OCI-LY3 (cell line): ENCODE results near the gene EFNA1.

Experiments used
- H2AFZ ChIP-seq: fragments of 200-600, 300-600 bp; shearing (Covaris generic); 2 replicates; pipeline ENCODE4 v1.6.0; 2014; ENCODE audit warnings: antibody characterized with exemption, low read depth, low read length
- H3K27ac ChIP-seq: fragments of 200-600, 300-600 bp; sonication (generic); 2 replicates; pipeline ENCODE4 v1.5.1; 2014; ENCODE audit warnings: mild to moderate bottlenecking, low read length, moderate library complexity, mixed read lengths
- H3K27me3 ChIP-seq: fragments of 200-600, 300-600 bp; sonication (generic); 2 replicates; pipeline ENCODE4 v1.6.1; 2014; ENCODE audit warnings: low read depth, low read length, mixed read lengths
- H3K36me3 ChIP-seq: fragments of 200-600, 300-600 bp; sonication (generic); replicated peaks from 2 replicates; pipeline ENCODE3; 2014; ENCODE audit warnings: low read depth, low read length, mixed read lengths
- H3K4me1 ChIP-seq: fragments of 300-600, 200-600 bp; sonication (generic); 2 replicates; pipeline ENCODE4 v1.6.1; 2014; ENCODE audit warnings: low read length, mixed read lengths
- H3K4me2 ChIP-seq: fragments of 200-600, 300-600 bp; sonication (generic); 2 replicates; pipeline ENCODE4 v1.6.1; 2014; ENCODE audit warnings: low read length, mixed read lengths
- H3K4me3 ChIP-seq: fragments of 300-600, 200-600 bp; sonication (generic); 2 replicates; pipeline ENCODE4 v1.5.1; 2014; ENCODE audit warnings: antibody characterized with exemption, mild to moderate bottlenecking, low read length, moderate library complexity
- H3K79me2 ChIP-seq: fragments of 300-600, 200-600 bp; shearing (Covaris generic); 2 replicates; pipeline ENCODE4 v1.6.1; 2014; ENCODE audit warnings: mild to moderate bottlenecking, low read length, mixed read lengths
- H3K9ac ChIP-seq: fragments of 300-600, 200-600 bp; shearing (Covaris generic); 2 replicates; pipeline ENCODE4 v1.6.0; 2014; ENCODE audit warnings: mild to moderate bottlenecking, low read length, moderate library complexity
- H3K9me3 ChIP-seq: fragments of 200-600, 300-600 bp; shearing (Covaris generic); 2 replicates; pipeline ENCODE4 v1.6.1; 2014; ENCODE audit warnings: low read length, mixed read lengths; ENCODE audit not compliant: insufficient read depth
- H4K20me1 ChIP-seq: fragments of 200-600, 300-600 bp; sonication (generic); 2 replicates; pipeline ENCODE4 v1.6.1; 2016; ENCODE audit warnings: low read length, mixed read lengths; ENCODE audit not compliant: insufficient read depth
- EZH2phosphoT487 ChIP-seq: fragments of 200-600 bp; shearing (Covaris generic); IDR thresholded peaks from 2 replicates; pipeline ENCODE4 v1.6.1; 2018; ENCODE audit warnings: antibody characterized with exemption, mixed run types, low read depth
- TF ChIP-seq, protein P1 (sequence below): fragments of 200-600, 300-600 bp; sonication (generic); IDR thresholded peaks from 2 replicates; pipeline ENCODE4 v1.5.1; 2014; ENCODE audit warnings: antibody characterized with exemption, low read length, low read depth

The EFNA1 gene

GRCh38 chr1:155177918-155178281 lies 50.2 kb downstream of the EFNA1 start:
- H3K4me2 ChIP-seq = no peak overlapping the region
- no peaks in the 10 kb centered on the region for H4K20me1 ChIP-seq
- H3K9me3 ChIP-seq = no peaks in the 10 kb centered on the region
- no peak overlapping the region for H3K9ac ChIP-seq
- H3K36me3 ChIP-seq = peaks cover 17% of the 10 kb centered on the region
- no peak overlapping the region for H3K4me3 ChIP-seq
- TF ChIP-seq, protein P1, sequence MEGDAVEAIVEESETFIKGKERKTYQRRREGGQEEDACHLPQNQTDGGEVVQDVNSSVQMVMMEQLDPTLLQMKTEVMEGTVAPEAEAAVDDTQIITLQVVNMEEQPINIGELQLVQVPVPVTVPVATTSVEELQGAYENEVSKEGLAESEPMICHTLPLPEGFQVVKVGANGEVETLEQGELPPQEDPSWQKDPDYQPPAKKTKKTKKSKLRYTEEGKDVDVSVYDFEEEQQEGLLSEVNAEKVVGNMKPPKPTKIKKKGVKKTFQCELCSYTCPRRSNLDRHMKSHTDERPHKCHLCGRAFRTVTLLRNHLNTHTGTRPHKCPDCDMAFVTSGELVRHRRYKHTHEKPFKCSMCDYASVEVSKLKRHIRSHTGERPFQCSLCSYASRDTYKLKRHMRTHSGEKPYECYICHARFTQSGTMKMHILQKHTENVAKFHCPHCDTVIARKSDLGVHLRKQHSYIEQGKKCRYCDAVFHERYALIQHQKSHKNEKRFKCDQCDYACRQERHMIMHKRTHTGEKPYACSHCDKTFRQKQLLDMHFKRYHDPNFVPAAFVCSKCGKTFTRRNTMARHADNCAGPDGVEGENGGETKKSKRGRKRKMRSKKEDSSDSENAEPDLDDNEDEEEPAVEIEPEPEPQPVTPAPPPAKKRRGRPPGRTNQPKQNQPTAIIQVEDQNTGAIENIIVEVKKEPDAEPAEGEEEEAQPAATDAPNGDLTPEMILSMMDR = no peak
- TF ChIP-seq EZH2phosphoT487 = no peak
- no peaks in the 10 kb centered on the region for H3K27me3 ChIP-seq
- H2AFZ ChIP-seq = no peak overlapping the region
- no peak overlapping the region for H3K27ac ChIP-seq
- peaks cover 2% of the 10 kb centered on the region for H3K79me2 ChIP-seq
- H3K4me1 ChIP-seq = peaks cover 22% of the 10 kb centered on the region

DNA sequence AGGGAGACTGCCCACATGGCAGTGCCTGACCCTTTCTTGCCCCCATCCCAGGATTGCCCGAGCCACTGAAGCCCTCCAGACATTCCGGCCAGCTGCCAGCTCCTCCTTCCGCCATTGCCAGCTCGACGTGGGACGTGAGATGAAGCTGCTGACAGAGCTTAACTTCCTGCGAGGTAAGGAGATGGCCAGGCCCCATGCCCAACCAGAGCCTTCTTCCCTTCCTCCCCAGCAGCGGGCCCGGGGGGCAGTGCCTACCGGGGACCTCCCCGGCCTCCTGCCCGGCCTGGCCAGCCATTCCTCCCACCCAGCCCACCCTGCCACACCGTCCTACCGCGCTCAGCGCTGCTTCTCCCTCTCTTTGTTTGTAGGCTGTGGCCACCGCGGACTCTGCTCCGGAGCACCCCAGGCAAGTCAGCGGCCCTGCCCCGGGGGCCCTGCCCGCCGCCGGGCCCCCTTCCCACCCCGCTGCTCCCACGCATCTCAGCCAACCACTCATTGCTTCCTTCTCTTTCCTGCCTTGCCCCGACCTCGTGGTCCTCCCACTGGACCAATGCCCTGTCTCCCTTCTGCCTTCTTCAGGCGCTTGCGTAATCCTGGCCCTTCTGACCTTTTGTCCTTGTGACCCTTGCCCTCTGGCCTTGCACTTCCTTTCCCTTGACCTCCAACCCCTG lies 50.9 kb downstream of the EFNA1 start:
- no peaks in the 10 kb centered on the region for H4K20me1 ChIP-seq
- peaks cover 22% of the 10 kb centered on the region for H3K4me1 ChIP-seq
- H3K9ac ChIP-seq = no peak overlapping the region

DNA sequence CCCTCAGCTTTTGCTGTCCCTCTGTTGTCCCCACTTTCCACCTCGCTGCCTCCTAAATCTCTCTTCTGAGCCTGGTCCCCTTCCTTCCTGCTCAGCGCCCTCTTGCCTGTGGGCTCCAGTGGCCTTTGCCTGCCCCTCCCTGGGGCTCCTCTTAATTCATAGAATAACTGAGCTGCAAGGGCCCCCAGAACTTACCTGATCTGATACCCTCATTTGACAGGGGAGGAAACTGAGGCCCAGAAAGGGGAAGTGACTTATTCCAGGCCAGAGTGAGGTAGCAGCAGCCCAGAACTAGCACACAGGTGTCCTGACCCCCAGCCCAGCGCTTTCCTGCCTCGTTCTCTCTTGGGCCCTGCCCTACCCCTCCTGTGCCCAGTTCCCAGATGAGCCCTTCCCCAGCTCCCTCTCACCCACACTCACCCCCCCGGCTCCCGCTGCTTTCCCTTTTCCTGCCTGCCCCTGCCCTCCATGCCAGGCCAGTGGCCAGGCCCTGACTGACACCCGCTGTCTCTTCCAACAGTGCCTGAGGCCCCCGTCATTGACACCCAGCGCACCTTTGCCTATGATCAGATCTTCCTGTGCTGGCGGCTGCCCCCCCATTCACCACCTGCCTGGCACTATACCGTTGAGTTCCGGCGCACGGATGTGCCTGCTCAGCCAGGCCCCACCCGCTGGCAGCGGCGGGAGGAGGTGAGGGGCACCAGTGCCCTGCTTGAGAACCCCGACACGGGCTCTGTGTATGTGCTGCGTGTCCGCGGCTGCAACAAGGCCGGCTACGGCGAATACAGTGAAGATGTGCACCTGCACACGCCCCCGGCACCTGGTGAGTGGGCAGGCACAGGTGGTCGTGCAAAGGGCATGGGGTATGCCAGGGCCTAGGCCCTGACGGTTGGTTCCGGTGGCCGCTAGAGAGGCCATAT lies 51.7 kb downstream of the EFNA1 start:
- Histone ChIP-seq H3K27me3 (no peaks in the 10 kb centered on the region), H3K9ac (no peak overlapping the region), H3K4me1 (peaks cover 21% of the 10 kb centered on the region), H3K4me3 (no peak overlapping the region), H3K36me3 (peaks cover 19% of the 10 kb centered on the region), H3K4me2 (no peak overlapping the region), H2AFZ (no peak overlapping the region), H3K79me2 (no peaks in the 10 kb centered on the region), H3K27ac (no peak overlapping the region), H4K20me1 (no peaks in the 10 kb centered on the region), H3K9me3 (no peaks in the 10 kb centered on the region)
- no peak for TF ChIP-seq EZH2phosphoT487
- TF ChIP-seq, protein P1 = no peak

More for the DNA sequence above, 50.9 kb downstream of the EFNA1 start:
- Histone ChIP-seq H3K27ac (no peak overlapping the region), H3K27me3 (no peaks in the 10 kb centered on the region), H3K4me3 (no peak overlapping the region), H3K9me3 (no peaks in the 10 kb centered on the region), H3K4me2 (no peak overlapping the region), H3K36me3 (peaks cover 19% of the 10 kb centered on the region), H3K79me2 (no peaks in the 10 kb centered on the region), H2AFZ (no peak overlapping the region)
- TF ChIP-seq EZH2phosphoT487 = no peak
- TF ChIP-seq, protein P1 = no peak

DNA sequence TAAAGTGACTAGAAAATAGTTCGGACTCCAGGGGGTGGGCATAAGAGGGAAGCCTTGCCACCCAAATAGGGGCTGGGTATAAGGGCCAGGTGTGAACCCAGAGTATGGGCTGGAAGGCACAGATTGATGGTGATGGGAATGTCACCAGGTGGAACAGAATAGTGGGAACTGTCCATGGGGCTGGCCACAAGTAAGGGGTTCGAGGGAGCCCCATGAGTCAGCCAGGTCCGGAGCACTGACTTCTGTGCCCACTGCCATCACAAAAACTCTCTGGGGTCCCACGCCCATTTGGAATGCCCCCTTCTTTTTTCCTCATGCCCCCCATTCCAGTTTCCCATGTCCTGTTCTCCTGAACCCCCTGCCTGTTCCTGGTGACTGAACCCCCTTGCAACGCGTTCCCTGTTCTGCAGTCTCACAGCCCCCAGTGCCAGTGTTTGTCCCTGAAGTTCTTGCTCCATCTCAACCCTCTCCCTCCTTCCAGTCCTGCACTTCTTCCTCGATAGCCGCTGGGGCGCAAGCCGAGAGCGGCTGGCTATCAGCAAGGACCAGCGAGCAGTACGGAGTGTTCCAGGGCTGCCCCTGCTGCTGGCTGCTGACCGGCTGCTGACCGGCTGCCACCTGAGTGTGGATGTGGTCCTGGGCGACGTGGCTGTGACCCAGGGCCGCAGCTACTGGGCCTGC lies 53.8 kb downstream of the EFNA1 start:
- Histone ChIP-seq H3K36me3 (peaks cover 19% of the 10 kb centered on the region), H3K9me3 (no peaks in the 10 kb centered on the region)
- no peak for TF ChIP-seq EZH2phosphoT487
- TF ChIP-seq, protein P1 = no peak

More for the DNA sequence above, 53.8 kb downstream of the EFNA1 start:
- Histone ChIP-seq H3K79me2 (no peaks in the 10 kb centered on the region), H4K20me1 (no peaks in the 10 kb centered on the region), H3K27me3 (no peaks in the 10 kb centered on the region), H2AFZ (no peak overlapping the region), H3K4me1 (peaks cover 31% of the 10 kb centered on the region), H3K9ac (no peak overlapping the region), H3K4me2 (no peak overlapping the region), H3K4me3 (no peak overlapping the region), H3K27ac (no peak overlapping the region)
